ENCODE measurements around the gene GLT8D2. TPM values are rescaled to one million over a fixed set of nuclear protein-coding genes. Genes with fewer than 3 reads are reported as not detected.
"Not testable (repeated sequence)": the region's sequence is repeated elsewhere in the genome, so short reads cannot be mapped to it uniquely, and the experiment has no call there.

The GLT8D2 gene
- total and polyA plus RNA-seq, 2 donors (not counting 1 experiment from before 2014, with no cell fraction given): 36.3 to 90.1 TPM

DNA sequence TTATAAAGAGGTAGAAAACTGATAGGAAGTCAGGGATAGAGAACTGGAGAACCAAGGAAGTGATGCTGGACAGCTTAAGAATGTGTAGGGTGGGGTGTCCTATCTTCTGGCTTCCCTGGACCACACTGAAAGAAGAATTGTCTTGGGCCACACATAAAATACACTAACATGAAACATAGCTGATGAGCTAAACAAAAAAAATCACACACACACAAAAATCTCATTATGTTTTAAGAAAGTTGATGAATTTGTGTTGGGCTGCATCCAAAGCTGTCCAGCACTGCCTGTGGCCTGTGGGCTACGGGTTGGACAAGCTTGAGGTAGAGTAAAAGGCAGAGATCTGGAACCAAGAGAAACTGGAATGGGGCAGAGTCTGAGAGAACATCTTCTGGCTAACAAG is 7.4 kb downstream of the GLT8D2 start:
- no peak overlapping the region for H3K4me3 ChIP-seq (replicated peaks in 1 of 4; ENCODE audit: control extremely low read depth in 1 of 4, insufficient read depth in 1 of 4, low read depth in 3 of 4, low read length in 4 of 4)
- no peak overlapping the region for H3K9ac ChIP-seq (ENCODE audit: insufficient read depth, low read length)
- no peak overlapping the region for H3K27ac ChIP-seq (ENCODE audit: insufficient read depth, low read length)
- no peak for TF ChIP-seq EZH2 (IDR thresholded peaks at IDR 0.05; ENCODE audit: low read length, missing control alignments)
- TF ChIP-seq, protein P1, sequence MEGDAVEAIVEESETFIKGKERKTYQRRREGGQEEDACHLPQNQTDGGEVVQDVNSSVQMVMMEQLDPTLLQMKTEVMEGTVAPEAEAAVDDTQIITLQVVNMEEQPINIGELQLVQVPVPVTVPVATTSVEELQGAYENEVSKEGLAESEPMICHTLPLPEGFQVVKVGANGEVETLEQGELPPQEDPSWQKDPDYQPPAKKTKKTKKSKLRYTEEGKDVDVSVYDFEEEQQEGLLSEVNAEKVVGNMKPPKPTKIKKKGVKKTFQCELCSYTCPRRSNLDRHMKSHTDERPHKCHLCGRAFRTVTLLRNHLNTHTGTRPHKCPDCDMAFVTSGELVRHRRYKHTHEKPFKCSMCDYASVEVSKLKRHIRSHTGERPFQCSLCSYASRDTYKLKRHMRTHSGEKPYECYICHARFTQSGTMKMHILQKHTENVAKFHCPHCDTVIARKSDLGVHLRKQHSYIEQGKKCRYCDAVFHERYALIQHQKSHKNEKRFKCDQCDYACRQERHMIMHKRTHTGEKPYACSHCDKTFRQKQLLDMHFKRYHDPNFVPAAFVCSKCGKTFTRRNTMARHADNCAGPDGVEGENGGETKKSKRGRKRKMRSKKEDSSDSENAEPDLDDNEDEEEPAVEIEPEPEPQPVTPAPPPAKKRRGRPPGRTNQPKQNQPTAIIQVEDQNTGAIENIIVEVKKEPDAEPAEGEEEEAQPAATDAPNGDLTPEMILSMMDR (conservative IDR thresholded peaks at IDR 0.05 in 1 of 2, IDR thresholded peaks at IDR 0.05 in 1 of 2; ENCODE audit: low read depth in 1 of 2, low read length in 2 of 2): no peak
- no peak overlapping the region for H2AFZ ChIP-seq (ENCODE audit: low read length)
- no peaks in the 10 kb centered on the region for H3K36me3 ChIP-seq (ENCODE audit: control insufficient read depth, insufficient read depth, low read length)
- no peaks in the 10 kb centered on the region for H3K9me3 ChIP-seq (ENCODE audit: control insufficient read depth, insufficient read depth, low read depth, low read length)
- H3K4me1 ChIP-seq (ENCODE audit: control insufficient read depth, extremely low read depth, insufficient read depth, low read length): no peaks in the 10 kb centered on the region
- H3K27me3 ChIP-seq (ENCODE audit: control insufficient read depth, insufficient read depth, low read length): no peaks in the 10 kb centered on the region
- H3K79me2 ChIP-seq (ENCODE audit: control insufficient read depth, insufficient read depth, low read length): no peaks in the 10 kb centered on the region
- no peaks in the 10 kb centered on the region for H4K20me1 ChIP-seq (ENCODE audit: control insufficient read depth, extremely low read depth, insufficient read depth, low read length)
- DNase-seq (ENCODE audit: low read depth in 2 of 2): no peak
- H3K4me2 ChIP-seq (ENCODE audit: extremely low read depth, insufficient read depth, low read length): no peak overlapping the region

DNA sequence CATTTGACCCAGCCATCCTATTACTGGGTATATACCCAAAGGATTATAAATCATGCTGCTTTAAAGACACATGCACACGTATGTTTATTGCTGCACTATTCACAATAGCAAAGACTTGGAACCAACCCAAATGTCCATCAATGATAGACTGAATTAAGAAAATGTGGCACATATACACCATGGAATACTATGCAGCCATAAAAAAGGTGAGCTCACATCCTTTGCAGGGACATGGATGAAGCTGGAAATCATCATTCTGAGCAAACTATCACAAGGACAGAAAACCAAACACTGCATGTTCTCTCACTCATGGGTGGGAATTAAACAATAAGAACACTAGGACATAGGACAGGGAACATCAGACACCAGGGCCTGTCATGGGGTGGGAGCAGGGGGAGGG is 10.2 kb downstream of the GLT8D2 start:
- not testable (repeated sequence) for H3K36me3 ChIP-seq (ENCODE audit: control insufficient read depth, insufficient read depth, low read length); DNase-seq (ENCODE audit: low read depth in 2 of 2); H3K9me3 ChIP-seq (ENCODE audit: control insufficient read depth, insufficient read depth, low read depth, low read length); H3K27ac ChIP-seq (ENCODE audit: insufficient read depth, low read length); H3K4me1 ChIP-seq (ENCODE audit: control insufficient read depth, extremely low read depth, insufficient read depth, low read length); H3K27me3 ChIP-seq (ENCODE audit: control insufficient read depth, insufficient read depth, low read length); H2AFZ ChIP-seq (ENCODE audit: low read length); H3K9ac ChIP-seq (ENCODE audit: insufficient read depth, low read length); H3K4me3 ChIP-seq (replicated peaks in 1 of 4; ENCODE audit: control extremely low read depth in 1 of 4, insufficient read depth in 1 of 4, low read depth in 3 of 4, low read length in 4 of 4); H3K79me2 ChIP-seq (ENCODE audit: control insufficient read depth, insufficient read depth, low read length); H4K20me1 ChIP-seq (ENCODE audit: control insufficient read depth, extremely low read depth, insufficient read depth, low read length); H3K4me2 ChIP-seq (ENCODE audit: extremely low read depth, insufficient read depth, low read length)

DNA sequence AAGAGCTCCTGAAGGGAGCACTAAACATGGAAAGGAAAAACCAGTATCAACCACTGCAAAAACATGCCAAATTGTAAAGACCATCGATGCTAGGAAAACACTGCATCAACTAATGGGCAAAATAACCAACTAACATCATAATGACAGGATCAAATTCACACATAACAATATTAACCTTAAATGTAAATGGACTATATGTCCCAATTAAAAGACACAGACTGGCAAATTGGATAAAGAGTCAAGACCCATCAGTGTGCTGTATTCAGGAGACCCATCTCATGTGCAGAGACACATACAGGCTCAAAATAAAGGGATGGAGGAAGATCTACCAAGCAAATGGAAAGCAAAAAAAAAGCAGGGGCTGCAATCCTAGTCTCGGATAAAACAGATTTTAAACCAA is 13.8 kb downstream of the GLT8D2 start:
- not testable (repeated sequence) for H3K79me2 ChIP-seq (ENCODE audit: control insufficient read depth, insufficient read depth, low read length); H3K4me1 ChIP-seq (ENCODE audit: control insufficient read depth, extremely low read depth, insufficient read depth, low read length); H3K27ac ChIP-seq (ENCODE audit: insufficient read depth, low read length); H4K20me1 ChIP-seq (ENCODE audit: control insufficient read depth, extremely low read depth, insufficient read depth, low read length); H3K4me3 ChIP-seq (replicated peaks in 1 of 4; ENCODE audit: control extremely low read depth in 1 of 4, insufficient read depth in 1 of 4, low read depth in 3 of 4, low read length in 4 of 4); DNase-seq (ENCODE audit: low read depth in 2 of 2); H3K4me2 ChIP-seq (ENCODE audit: extremely low read depth, insufficient read depth, low read length); H3K27me3 ChIP-seq (ENCODE audit: control insufficient read depth, insufficient read depth, low read length); H3K9me3 ChIP-seq (ENCODE audit: control insufficient read depth, insufficient read depth, low read depth, low read length); H2AFZ ChIP-seq (ENCODE audit: low read length); H3K9ac ChIP-seq (ENCODE audit: insufficient read depth, low read length); H3K36me3 ChIP-seq (ENCODE audit: control insufficient read depth, insufficient read depth, low read length)

DNA sequence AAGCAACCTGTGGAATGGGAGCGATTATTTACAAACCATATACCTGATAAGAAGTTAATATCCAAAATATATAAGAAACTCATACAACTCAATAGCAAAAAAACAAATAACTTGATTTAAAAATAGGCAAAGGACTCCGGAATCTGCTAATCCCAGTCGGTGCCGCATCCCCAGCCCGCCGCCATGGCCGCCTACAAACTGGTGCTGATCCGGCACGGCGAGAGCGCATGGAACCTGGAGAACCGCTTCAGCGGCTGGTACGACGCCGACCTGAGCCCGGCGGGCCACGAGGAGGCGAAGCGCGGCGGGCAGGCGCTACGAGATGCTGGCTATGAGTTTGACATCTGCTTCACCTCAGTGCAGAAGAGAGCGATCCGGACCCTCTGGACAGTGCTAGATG is 19.4 kb downstream of the GLT8D2 start:
- not testable (repeated sequence) for H3K79me2 ChIP-seq (ENCODE audit: control insufficient read depth, insufficient read depth, low read length); H3K36me3 ChIP-seq (ENCODE audit: control insufficient read depth, insufficient read depth, low read length); H3K9ac ChIP-seq (ENCODE audit: insufficient read depth, low read length); H3K27me3 ChIP-seq (ENCODE audit: control insufficient read depth, insufficient read depth, low read length); H3K9me3 ChIP-seq (ENCODE audit: control insufficient read depth, insufficient read depth, low read depth, low read length); H2AFZ ChIP-seq (ENCODE audit: low read length); H3K4me1 ChIP-seq (ENCODE audit: control insufficient read depth, extremely low read depth, insufficient read depth, low read length); H4K20me1 ChIP-seq (ENCODE audit: control insufficient read depth, extremely low read depth, insufficient read depth, low read length); H3K4me3 ChIP-seq (replicated peaks in 1 of 4; ENCODE audit: control extremely low read depth in 1 of 4, insufficient read depth in 1 of 4, low read depth in 3 of 4, low read length in 4 of 4); H3K4me2 ChIP-seq (ENCODE audit: extremely low read depth, insufficient read depth, low read length); H3K27ac ChIP-seq (ENCODE audit: insufficient read depth, low read length); DNase-seq (ENCODE audit: low read depth in 2 of 2)

All from fibroblast of lung (primary cell).